ENCODE results near the gene TFB1M. TPM values are rescaled to one million over a fixed set of nuclear protein-coding genes. Genes with fewer than 3 reads are reported as not detected.

Gene TFB1M
- total RNA-seq, 2 donors from 2014 or later, result 10.7 to 14.1 TPM

DNA sequence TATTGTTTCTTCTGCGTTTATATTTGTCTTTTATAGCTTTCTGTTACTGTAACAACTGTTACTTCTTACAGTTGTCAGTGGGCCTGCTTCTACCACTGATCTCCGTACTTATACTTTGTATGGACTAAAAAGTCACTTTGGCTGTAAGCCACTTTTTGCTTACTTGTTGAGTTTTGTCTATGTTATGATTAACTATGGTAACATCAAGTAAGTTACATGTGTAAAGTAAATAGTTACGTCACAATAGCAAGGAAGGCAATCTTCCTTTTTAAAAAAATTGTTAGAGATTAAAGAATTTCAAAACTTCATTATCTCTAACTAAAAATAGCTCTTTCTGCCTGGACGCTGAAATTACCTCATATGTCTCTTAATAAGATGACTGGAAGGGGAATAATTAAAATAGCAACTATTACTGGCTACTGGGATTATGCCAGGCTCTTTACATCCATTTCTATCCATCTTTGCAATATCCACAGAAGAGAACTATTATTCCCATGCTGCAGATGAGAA is 10.9 kb downstream of the TFB1M start:
- Histone ChIP-seq H3K36me3 (no peaks in the 10 kb centered on the region), H3K27ac (no peak overlapping the region), H3K27me3 (replicated peaks; ENCODE audit: insufficient read depth) (no peaks in the 10 kb centered on the region), H3K9me3 (no peaks in the 10 kb centered on the region), H3K4me3 (no peak overlapping the region), H3K4me1 (replicated peaks) (no peaks in the 10 kb centered on the region)
- intact Hi-C loops (cut with DNase I), result no loop called here
- WGBS, result 92% methylated on average over 4 of the region's 4 CpGs
- no peak for DNase-seq (ENCODE audit: low spot score)
- TF ChIP-seq, protein P1, sequence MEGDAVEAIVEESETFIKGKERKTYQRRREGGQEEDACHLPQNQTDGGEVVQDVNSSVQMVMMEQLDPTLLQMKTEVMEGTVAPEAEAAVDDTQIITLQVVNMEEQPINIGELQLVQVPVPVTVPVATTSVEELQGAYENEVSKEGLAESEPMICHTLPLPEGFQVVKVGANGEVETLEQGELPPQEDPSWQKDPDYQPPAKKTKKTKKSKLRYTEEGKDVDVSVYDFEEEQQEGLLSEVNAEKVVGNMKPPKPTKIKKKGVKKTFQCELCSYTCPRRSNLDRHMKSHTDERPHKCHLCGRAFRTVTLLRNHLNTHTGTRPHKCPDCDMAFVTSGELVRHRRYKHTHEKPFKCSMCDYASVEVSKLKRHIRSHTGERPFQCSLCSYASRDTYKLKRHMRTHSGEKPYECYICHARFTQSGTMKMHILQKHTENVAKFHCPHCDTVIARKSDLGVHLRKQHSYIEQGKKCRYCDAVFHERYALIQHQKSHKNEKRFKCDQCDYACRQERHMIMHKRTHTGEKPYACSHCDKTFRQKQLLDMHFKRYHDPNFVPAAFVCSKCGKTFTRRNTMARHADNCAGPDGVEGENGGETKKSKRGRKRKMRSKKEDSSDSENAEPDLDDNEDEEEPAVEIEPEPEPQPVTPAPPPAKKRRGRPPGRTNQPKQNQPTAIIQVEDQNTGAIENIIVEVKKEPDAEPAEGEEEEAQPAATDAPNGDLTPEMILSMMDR (IDR thresholded peaks at IDR 0.05), result no peak
- TF ChIP-seq POLR2A (IDR thresholded peaks at IDR 0.05) (no peak), POLR2AphosphoS5 (IDR thresholded peaks at IDR 0.05) (no peak)

DNA sequence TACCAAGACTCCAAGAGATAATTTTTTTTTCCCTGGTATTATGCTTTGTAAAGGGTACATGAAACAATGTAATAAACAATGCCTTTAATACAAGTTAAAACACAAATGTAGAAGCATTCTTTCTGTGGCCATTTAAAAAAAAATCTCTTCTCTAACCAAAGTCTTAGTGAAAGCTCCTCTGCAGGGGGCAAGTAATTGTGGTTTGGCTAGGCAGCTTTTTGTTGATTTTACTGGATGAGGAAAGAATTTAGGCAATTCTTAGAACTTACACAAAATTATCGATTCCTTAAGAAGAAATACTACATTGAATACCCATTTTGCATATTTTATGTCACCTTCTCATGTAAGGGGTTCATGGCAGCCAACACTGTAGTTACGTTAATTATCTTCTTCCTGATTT is 12.4 kb downstream of the TFB1M start:
- Histone ChIP-seq H3K36me3 (no peaks in the 10 kb centered on the region), H3K27me3 (replicated peaks; ENCODE audit: insufficient read depth) (no peaks in the 10 kb centered on the region), H3K4me1 (replicated peaks) (no peaks in the 10 kb centered on the region), H3K9me3 (no peaks in the 10 kb centered on the region), H3K27ac (no peak overlapping the region), H3K4me3 (no peak overlapping the region)
- DNase-seq (ENCODE audit: low spot score), result no peak
- intact Hi-C loops (cut with DNase I), result no loop called here
- no peak for TF ChIP-seq POLR2AphosphoS5 (IDR thresholded peaks at IDR 0.05)
- TF ChIP-seq POLR2A (IDR thresholded peaks at IDR 0.05), result no peak
- TF ChIP-seq, protein P1 (IDR thresholded peaks at IDR 0.05), result no peak
- WGBS, result 93% methylated on average over 2 of the region's 2 CpGs

DNA sequence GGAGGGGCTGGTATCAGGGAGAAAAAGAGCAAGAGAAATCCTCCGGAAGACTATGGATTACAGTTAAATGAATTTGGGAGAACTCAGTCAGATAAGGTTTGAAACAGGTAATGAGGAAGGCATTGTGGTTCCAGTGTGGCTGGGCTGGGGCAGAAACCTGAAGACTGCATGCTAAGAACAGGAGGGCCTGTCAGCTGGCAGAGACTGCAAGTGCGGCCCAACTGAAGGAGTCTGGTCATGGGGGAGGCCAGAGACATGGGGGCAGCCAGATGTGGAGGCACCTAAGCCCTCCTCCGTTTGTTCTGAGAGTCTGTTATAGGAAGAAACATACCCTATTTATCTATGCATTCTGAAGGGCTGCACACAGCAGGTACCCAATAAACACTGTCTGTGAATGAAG is 16.6 kb downstream of the TFB1M start:
- intact Hi-C loops (cut with DNase I), result no loop called here
- H3K4me1 ChIP-seq (replicated peaks), result no peaks in the 10 kb centered on the region
- DNase-seq (ENCODE audit: low spot score), result no peak
- WGBS, result 89% methylated on average over 3 of the region's 3 CpGs
- no peaks in the 10 kb centered on the region for H3K9me3 ChIP-seq
- TF ChIP-seq, protein P1 (IDR thresholded peaks at IDR 0.05), result no peak
- TF ChIP-seq POLR2AphosphoS5 (IDR thresholded peaks at IDR 0.05) (no peak), POLR2A (IDR thresholded peaks at IDR 0.05) (no peak)
- H3K36me3 ChIP-seq, result no peaks in the 10 kb centered on the region
- no peaks in the 10 kb centered on the region for H3K27me3 ChIP-seq (replicated peaks; ENCODE audit: insufficient read depth)
- H3K27ac ChIP-seq, result no peak overlapping the region
- H3K4me3 ChIP-seq, result no peak overlapping the region

DNA sequence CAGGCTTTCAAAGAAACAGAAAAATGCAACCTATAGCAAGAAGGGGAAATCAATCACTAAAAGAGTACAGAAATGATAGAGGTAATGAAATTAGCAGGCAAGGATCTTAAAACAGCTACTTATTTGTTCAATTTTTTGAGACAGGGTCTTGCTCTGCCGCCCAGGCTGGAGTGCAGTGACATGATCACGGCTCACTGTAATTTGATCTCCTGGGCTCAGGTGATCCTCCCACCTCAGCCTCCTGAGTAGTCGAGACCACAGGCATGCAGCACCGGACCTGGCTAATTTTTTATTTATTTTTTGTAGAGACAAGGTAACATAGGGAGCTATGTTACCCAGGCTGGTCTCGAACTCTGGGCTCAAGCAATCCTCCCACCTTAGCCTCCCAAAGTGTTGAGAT is 21.6 kb downstream of the TFB1M start:
- no peaks in the 10 kb centered on the region for H3K9me3 ChIP-seq
- H3K27ac ChIP-seq, result no peak overlapping the region
- H3K4me3 ChIP-seq, result no peak overlapping the region
- no peak for DNase-seq (ENCODE audit: low spot score)
- WGBS, result 73% methylated on average over 5 of the region's 5 CpGs
- no peaks in the 10 kb centered on the region for H3K36me3 ChIP-seq
- H3K27me3 ChIP-seq (replicated peaks; ENCODE audit: insufficient read depth), result no peaks in the 10 kb centered on the region
- TF ChIP-seq, protein P1 (IDR thresholded peaks at IDR 0.05), result no peak
- intact Hi-C loops (cut with DNase I), result no loop called here
- H3K4me1 ChIP-seq (replicated peaks), result no peaks in the 10 kb centered on the region

DNA sequence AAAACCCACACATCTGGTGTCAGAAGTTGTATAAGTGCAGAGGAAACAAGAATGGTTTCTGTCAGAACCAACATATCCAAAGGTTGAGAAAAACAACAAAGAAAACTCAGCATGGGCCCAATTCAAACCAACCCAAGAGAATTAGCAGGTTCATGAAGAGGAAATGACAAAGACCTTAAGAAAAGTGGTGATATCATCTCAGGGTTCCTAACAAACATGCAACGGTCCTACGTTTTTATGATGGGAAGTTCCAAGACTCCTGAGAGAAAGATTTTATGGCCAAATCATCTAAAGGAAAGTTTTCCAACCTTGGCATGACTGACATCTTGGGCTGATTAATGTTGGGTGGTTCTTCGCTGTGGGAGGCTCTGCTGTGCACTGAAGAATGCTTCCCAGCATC is 23.0 kb downstream of the TFB1M start:
- WGBS, result 42% methylated on average over 3 of the region's 3 CpGs
- no peak overlapping the region for H3K27ac ChIP-seq
- H3K4me1 ChIP-seq (replicated peaks), result no peaks in the 10 kb centered on the region
- H3K36me3 ChIP-seq, result no peaks in the 10 kb centered on the region
- no peak for DNase-seq (ENCODE audit: low spot score)
- TF ChIP-seq POLR2A (IDR thresholded peaks at IDR 0.05) (no peak), POLR2AphosphoS5 (IDR thresholded peaks at IDR 0.05) (no peak)
- TF ChIP-seq, protein P1 (IDR thresholded peaks at IDR 0.05), result no peak
- intact Hi-C loops (cut with DNase I), result no loop called here
- no peaks in the 10 kb centered on the region for H3K27me3 ChIP-seq (replicated peaks; ENCODE audit: insufficient read depth)
- no peaks in the 10 kb centered on the region for H3K9me3 ChIP-seq
- no peak overlapping the region for H3K4me3 ChIP-seq
